T-helper 2 cell treated with Interferon-gamma antibody and Interleukin-4, amounts not matched to agents 100 ng/mL and 5 ng/mL, for 36 hours (primary cell): ENCODE measurements around the gene ITPR2. TPM values are rescaled to one million over a fixed set of nuclear protein-coding genes. Genes with fewer than 3 reads are reported as not detected.

ENCODE experiments used
- intact Hi-C: fragments of 100-400 bp; cut with micrococcal nuclease; formaldehyde crosslinking; loops from one replicate; pipeline ENCODE4 v1.15.1; 2023
- total RNA-seq: library from RNA; stranded (reverse); gene quantifications from 2 replicates; pipeline ENCODE4 v1.2.3, GENCODE V29; 2022

The ITPR2 gene
- total RNA-seq, 1 donor from 2014 or later = 40.2 TPM

DNA sequence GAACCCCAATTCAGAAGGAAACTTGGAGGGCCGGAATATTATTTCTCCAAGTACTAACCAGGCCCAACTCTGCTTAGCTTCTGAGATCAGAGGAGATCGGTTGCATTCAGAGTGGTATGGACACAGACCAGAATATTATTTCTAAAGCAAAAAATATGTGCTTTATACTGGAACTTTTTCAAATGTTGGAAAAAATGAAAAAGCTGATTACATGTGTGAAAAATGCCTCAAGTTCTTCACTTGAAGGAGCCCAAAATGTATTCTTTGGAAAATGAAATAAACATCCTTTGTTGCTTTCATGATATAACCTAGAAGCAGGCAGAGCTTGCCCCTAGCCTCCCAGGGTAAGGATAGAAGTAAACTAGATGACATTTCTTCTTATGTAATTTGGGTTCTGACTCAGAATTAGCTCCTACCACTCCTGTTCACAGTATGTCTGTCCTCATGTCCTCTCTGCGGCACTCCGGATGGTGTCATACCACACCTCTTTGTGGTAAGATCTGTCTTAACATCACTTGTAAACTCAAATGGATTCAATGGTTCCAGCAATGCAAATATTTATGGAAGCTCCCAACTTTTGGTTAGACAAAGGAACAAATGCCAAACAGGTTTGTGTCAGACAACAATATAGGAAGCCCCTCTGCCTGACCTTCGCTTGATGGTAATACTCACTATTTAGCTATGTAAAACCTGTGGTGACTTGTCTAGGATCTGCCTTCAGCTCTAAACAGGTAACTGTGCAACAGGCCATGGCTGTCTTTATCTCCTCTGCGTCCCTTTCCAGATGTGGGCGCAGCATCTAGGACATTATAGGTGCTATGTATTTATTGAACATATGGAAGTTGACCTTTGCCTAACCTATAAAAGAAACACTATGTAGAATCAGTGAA is 459.1 kb downstream of the ITPR2 start:
- intact Hi-C loops = no loop called here

DNA sequence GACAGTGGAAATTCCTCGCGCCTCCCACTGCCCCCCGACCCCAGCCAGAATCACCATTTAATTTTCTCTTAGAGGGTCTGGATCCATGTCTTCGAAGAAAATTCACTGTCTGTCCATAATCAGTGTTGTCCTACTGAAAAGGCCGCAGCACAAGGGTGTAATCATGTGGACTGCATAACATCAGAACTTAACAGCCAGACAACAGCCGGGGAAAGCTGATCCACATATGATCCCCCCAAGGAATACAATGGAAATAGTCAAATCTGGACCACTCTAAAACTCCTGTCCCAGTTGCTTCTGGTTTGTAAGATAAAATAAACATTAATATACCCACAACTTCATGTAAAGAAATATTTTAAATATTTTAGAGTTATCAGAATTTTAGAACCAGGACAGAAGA is 460.1 kb downstream of the ITPR2 start:
- intact Hi-C loops = no loop called here

DNA sequence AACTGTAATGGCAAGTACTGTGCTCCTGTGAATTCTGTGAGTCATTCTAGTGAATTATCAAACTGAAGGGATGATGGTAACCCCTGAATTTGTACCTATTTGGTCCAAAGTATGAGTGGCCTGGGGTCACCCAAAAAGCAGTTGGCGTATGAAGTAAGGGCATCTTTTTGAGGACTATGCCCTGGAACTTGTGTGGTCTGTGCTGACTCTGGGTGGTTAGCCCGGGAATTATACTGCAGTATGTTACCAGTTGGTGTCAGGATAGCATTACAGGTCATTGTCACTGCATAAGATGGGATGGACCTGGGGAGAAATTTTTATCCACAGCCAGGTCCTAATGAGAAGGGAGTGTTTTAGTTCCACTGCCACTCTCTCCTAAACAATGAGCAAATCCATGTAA is 462.9 kb downstream of the ITPR2 start:
- intact Hi-C loops = no loop called here

DNA sequence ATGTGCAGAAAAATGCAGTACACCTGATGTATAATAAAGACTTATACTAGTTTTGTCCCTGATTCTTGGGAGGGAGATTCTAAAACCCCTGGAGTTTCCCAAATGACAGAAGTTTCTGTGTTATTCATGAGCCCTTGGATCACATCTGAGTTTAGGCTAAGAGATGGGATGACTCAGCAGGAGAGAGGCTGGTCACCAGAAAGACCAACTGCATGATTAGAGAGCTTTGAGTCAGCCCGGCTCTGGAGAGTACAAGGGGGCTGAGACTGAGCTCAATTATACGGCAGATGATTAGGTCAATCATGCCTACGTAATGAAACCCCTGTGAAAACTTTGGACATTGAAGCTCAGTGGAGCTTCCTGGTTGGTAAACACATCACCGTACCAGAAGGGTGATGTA is 463.4 kb downstream of the ITPR2 start:
- intact Hi-C loops = no loop called here

DNA sequence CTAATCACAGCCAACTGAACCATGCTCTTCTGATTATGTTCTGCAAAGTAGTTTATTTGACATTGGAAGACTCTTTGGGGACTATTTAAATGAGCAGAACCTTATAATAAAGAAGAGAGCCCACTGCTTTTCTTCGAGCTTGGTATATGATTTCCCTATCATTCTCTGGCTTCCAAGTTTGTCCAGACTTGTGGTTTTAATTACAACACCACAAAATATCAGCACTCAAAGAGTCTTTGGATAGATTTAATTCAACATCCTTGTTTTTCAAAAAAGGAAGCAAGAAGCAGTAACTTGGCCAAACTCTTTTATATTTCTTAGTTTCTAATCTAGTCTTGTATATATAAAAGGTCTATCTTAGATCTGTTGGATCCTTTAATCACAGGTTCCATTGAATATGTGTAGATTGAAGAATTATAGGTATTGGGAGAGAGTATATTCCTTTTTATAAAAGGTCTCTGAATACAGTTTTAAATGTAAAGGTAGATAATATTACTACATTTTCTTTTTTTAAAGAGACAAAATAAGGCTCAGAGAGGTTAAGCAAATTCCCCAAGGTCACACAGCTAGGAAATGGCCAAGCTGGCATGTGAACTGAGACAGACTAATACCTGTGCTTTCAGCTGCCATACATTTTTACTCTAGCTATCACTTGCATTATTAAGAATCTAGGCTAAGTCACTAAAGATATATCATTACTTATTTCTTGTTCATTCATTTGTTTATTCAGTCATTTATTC is 464.8 kb downstream of the ITPR2 start:
- intact Hi-C loops = no loop called here

DNA sequence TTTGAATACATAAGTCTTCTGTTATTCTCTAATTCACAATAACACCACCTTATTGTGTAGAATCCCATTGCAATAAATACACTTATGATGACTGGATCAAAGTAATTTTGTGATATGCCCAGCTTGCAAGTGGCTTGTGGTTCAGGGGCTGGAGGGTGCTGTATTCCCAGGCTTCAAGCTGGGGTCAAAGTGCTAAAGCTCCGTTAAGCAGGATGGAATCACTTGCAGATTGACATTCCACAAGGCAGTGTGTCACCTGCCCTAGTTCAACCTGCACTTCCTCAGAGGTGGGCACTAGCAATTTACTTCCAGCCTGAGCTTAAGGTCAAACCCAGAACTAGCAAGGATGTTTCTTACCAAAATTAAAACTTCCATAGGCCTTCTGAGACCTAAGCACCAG is 471.0 kb downstream of the ITPR2 start:
- intact Hi-C loops = no loop called here

DNA sequence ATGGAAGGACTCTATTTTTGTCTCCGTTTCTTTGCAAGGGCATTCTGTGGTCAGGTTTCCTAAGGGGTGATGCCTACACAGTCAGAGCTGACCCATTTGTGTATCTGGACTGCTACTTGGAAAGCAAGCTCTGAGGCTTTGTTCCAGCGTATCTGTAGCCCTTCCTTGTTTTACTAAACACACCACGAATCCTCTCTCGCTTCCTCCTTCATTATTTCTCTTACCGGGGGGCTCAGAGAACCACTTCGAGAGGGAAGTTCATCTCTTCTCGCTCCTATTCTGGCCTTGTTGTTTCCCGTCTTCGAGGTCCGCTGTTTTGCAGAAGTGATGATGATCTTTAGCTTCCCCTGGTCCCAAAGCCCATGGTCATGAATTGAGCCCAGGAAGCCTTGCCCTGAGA is 472.9 kb downstream of the ITPR2 start:
- intact Hi-C loops = no loop called here

DNA sequence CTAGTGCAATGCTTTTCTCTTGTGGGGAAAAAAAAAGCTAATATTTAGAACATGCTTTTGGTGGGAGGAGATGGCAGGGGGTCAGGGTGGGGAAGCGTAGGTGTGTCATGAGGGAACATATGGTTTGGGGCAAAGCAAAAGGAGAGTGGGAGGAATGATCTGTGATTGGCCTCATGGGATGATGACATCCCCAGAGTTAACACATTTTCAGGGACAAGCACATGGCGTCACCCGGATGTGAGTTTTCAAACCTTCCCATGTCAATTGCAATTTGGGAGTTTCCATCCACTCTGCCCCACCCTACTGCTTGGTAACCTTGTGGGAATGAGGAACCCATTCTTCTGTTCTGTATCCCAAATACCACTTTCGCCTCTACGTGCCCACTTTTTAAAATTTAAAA is 473.4 kb downstream of the ITPR2 start:
- intact Hi-C loops = no loop called here

DNA sequence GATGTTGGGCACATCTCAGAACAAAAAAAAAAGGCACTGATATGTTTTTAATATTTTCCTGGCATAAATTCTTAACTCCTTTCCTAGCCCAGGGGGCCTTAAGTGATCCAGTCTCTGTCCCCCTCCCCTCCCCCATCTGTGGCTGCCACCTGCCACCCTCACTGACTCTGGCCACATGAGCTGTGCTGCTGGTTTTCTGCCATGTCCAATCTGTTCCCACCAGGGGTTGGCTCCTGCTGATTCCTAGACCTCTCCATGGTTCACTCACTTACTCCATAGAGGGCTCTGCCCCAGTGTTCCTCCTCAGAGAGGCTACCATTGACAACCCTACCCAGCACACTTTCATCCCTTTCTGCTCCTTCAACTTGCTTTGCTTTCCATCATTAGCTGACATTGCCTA is 474.3 kb downstream of the ITPR2 start:
- intact Hi-C loops = no loop called here

DNA sequence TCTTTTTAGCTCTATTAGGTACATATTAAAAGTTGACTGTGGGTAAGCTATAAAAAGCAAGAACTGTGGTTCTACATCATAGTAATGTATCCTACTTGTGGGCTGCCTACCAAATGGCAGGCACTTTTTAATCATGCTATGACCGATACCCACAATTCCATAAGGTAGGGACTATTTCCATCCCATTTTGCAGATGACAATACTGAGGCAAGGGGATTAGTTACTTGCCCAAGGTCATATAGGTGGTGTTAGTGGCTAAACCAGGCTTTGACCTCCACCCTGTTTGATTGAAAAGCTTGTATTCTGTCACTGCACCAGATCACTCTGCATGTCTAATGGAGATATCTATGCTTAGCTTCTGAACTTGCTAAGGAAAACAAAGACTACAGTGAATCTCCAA is 485.7 kb downstream of the ITPR2 start:
- intact Hi-C loops = no loop called here

DNA sequence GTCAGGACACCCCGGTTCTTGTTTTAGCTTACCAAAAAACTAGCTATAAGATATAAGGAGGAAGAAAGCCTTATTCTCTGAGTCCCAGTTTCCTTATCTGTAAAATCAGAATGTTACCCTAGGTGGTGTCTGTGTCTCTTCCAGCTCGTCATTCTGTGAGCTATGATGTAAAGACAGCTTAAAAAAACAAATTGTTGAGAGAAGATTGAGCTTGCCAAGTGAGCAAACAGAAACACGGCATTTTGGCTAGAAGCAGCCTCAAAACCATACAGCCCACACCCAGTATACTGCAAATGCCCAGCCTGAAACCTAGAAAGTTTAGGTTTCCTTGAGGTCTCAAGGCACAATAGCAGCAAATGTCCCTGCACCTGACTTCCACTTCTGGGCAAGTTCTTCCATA is 486.3 kb downstream of the ITPR2 start:
- intact Hi-C loops = no loop called here

DNA sequence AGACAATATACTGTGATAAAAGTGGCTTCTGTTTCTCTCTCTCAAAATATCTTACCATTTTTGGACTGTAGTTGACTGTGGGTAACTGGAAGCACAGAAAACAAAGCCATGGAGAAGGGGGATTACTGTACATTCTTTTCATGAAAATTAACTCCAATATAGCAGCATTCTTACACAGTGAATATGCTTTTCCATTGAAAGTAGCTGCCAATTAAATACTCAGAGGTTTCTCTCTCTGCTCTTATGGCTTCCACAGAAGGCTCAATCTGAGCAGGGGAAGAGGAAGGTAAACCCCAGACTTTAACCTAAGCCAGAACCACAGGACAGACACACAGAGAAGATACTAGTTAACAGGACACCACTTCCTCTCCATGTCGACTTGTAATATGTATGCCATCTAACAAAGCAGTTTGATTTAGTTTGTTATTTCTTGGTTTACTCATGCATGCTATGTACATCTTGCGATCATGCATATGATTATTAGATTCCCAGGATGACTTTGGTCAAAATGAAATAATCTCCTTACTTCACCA is 487.5 kb downstream of the ITPR2 start:
- intact Hi-C loops = no loop called here

DNA sequence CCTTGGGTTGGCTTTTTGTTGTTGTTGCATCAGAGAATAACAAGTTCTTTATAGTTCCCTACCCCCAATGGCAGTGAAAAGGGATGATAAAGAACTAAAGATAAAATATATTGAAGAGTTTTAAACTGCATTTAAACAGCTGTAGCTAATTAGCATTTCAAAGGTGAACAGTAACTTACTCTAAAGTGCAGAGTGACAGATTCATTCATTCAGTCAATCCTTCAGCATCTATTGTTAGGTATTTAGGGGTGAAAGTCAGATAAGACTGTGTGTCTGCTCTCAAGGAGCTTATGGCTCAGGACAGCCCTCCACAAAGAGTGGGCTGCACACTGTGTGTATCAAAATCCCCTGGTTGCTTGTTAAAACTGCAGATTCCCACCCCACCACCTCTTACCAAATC is 491.5 kb downstream of the ITPR2 start:
- intact Hi-C loops = no loop called here

DNA sequence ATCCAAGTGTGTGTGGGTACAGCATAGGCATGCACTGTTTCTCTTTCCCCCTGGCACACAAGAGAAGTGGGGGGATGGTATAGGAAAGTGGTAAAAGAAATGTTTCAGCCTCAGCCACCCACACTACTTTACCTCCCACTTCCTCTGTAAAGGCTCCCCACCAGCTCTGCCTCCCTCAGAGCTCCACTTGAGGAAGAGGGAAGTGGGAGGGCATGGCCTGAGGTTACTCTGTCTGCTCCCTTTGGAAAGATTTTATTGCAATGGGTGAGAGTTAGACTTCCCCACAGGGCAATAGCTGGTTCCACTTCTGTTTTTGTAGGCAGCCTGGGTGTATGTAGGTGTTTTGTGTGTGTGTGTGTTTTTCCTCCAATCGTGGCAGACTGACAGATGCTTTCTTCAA is 492.3 kb downstream of the ITPR2 start:
- intact Hi-C loops = no loop called here

DNA sequence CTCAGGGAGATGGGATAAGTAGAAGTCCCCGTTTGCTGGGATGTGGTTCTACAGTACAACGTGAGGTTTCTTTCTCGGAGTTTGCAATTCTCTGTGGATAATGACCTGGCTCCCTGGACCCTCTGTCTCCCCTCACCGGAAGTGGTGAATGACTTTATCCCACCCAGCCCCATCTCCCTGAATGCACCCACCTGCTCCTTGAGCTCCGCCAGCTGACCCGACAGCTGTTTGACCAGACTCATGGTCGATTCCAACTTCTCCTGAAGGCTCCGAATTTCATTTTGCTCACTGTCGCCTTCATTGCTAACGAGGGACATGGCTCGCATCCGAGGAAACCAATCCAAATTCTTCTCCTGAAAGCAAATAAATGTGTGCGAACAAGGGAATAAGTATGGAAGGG is 493.0 kb downstream of the ITPR2 start:
- intact Hi-C loops = no loop called here

DNA sequence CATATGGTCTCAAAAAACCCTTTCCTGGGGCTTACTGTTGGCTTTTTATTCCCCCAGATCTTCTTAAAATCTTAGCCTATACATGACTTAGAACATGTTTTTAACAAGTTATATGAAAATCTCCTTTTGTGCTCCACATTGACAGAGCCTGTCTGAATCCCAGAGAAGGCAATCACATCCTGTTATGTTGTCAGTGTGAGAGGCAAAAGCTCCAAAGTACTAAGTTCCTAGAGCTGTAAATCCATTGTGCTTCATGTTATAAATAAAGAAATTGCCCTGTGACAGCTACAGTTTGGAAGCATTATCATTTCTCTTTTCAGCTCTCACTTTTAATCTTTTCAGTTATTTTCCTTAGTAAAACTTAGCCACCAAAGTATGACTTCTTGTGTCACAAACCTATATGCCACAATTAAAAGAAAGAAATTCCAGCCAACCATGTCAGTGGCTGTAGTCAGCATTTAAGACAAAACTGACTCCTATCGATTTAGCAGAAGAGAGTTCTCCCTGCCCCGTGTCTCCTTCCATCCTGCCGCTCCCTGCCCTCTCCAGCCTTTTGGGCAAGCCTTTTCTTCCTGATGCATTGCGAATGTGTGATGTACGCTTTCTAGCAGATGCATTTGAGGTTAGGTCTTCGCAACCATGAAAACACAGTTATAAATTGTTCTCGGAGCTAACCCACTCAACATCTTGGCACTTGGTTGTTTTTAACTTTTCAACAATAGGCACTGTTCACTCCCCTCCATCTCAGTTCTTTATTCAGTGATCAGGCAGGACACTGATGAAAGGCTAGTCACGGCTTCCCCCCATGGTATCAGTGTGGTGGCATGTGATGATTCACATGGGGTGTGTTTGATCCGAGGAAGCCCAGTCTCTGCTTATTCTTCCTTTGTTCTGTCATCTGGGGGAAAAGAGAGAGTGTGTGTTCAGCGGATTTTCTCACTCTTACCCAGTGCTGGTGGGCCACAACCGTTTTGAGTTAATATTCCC is 494.1 kb downstream of the ITPR2 start:
- intact Hi-C loops = no loop called here

DNA sequence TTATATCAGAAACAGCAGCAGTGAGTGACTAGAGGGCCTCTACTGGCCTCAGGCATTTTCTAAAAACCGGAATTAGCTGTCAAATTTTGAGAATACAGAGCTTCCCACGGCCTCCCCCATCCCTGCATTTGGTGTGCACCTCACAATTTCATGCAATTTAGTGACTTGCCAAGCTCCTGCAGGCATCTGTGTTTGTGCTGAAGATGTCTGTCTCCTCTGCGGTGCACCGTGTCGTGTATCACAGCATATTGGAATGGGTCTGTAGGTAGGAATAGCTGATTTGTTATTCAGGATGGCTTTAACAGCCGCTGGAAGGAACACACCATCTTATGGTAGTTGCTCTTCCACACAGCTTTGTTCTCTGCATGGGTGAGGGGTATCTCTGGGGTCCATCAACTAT is 497.3 kb downstream of the ITPR2 start:
- intact Hi-C loops = no loop called here

DNA sequence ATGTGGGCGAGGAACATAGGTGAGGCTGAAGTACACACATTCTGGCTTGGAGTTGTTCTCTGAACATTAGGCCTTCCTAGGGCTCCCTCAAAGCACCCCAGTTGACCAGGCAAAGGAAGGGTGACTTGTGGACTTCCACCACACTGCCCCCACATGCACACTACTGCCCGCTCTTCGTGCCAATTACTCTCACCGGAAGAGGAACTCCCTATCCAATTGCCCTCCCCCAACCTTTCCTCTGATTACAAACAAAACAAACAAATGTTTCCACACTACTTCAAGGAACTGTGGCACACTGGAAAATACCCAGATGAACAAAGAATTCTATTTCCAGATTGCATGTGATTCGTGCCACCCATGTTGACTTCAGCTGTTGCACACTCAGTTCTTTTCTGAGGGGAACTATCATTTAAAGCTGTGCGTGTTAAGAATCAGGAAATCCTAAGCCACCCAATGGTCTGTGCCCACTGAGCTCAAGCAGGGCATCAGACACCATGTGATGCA is 498.3 kb downstream of the ITPR2 start:
- intact Hi-C loops = no loop called here

DNA sequence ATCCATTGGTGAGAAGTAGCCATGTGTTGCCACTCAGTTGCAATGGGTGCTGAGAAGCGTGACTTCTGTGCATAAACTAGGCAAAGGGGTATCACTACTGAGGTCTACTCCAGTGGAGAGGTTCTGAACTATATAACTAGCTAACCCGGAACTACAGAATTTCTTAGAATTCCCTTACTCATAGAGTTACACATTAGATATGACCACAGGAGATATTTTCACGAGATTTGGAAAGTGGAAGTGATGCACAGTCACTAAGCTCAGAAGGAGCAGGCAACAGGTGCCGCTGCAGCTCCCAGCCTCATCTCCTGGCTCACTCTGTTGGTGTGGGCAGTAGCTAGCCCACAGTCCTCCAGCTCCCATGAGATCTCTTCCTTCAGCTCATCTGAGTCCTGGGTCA is 501.0 kb downstream of the ITPR2 start:
- intact Hi-C loops = no loop called here

DNA sequence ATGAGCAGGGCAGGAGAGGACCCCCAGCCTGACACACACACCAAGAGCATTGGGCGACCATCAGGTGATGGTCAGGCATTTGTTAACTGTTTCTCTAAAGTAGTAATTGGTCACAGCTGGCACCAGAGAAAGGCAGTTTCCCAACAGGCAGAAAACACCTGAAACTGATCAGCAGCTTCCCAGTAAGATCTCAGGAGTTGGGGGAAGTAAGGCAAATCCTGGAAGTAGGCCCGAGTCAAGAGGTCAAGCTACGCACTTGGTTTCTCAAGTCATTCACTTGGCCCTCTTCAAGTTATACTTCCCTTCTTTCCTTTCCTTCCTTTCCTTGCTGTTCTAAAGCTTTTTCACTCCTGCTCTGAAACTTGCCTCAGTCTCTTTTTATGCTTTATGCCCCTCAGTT is 501.9 kb downstream of the ITPR2 start:
- intact Hi-C loops = no loop called here

DNA sequence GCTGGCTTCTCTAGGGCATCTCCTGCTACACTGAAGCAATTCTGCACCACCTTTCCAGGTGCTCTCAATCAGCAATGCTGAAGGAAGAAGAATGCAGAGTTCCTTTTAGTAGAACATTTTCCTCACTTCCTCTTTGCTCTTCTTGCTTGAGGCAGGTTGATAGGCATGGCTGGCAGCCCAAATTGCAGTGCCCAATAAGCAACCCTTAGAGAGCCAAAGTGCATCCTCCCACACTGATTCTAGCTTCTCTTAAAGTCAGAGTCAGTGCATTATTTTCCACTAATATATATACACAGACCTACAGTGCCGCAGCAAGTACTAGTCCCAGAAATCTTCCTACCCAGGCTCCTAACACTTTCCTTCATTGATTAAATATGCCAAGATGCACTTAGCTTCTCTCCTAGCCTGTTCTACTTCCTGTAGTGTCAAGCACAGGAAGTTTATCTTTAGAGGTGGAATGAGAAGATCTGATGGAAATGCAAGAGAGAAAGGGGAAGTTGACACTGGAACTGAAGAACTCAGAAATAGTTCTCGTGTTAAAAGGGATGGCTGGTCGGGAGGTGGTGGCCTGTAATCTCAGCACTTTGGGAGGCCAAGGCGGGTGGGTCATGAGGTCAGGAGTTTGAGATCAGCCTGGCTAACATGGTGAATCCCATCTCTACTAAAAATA is 504.9 kb downstream of the ITPR2 start:
- intact Hi-C loops = no loop called here
